K562 (cell line): ENCODE data around the gene SCARF2. TPM values are rescaled to one million over a fixed set of nuclear protein-coding genes. Genes with fewer than 3 reads are reported as not detected.

ENCODE experiments used
- CBFA2T2 ChIP-seq: fragments of 450-650 bp; conservative IDR thresholded peaks from 2 replicates; pipeline ENCODE4 v1.6.1; 2017; ENCODE audit warnings: mild to moderate bottlenecking
- CBX8 ChIP-seq: fragments of 200-600 bp; sonication (generic); IDR thresholded peaks from 2 replicates; pipeline ENCODE4 v1.6.1; 2012; ENCODE audit warnings: borderline replicate concordance, mixed run types, low read depth, mild to moderate bottlenecking, moderate library complexity, mixed read lengths, low read length, control low read depth, inconsistent platforms; ENCODE audit not compliant: poor library complexity, severe bottlenecking; ENCODE audit errors: extremely low read depth
- CHD4 ChIP-seq: fragments of 200-600 bp; sonication (generic); IDR thresholded peaks from 3 replicates; pipeline ENCODE4 v1.6.1; 2012; ENCODE audit warnings: low read depth, mild to moderate bottlenecking, mixed read lengths, low read length, inconsistent platforms; ENCODE audit not compliant: insufficient read depth, insufficient replicate concordance, poor library complexity, severe bottlenecking
- CREM ChIP-seq: IDR thresholded peaks from 2 replicates; pipeline ENCODE4 v1.6.1; 2014; ENCODE audit warnings: antibody characterized with exemption, low read depth
- EHMT2 ChIP-seq: fragments of 450-650 bp; IDR thresholded peaks from 2 replicates; pipeline ENCODE4 v1.6.1; 2018; ENCODE audit warnings: antibody characterized with exemption
- ETS1 ChIP-seq: conservative IDR thresholded peaks from 2 replicates; pipeline ENCODE4 v1.6.1; 2011; ENCODE audit warnings: low read depth, mild to moderate bottlenecking, low read length; ENCODE audit not compliant: control insufficient read depth
- HIVEP1 ChIP-seq: fragments of 250-450 bp; sonication (Bioruptor Pico); IDR thresholded peaks from 2 replicates; pipeline ENCODE4 v1.4.0; 2020; ENCODE audit warnings: mild to moderate bottlenecking
- KLF16 ChIP-seq: IDR thresholded peaks from 2 replicates; pipeline ENCODE4 v1.6.1; 2016; ENCODE audit warnings: antibody characterized with exemption
- MED1 ChIP-seq: sonication (generic); formaldehyde crosslinking; IDR thresholded peaks from 2 replicates; pipeline ENCODE4 v1.8.1; 2023; ENCODE audit warnings: missing genetic modification reagents, borderline replicate concordance
- NFIX ChIP-seq: fragments of 250-450 bp; sonication (Bioruptor Pico); IDR thresholded peaks from 2 replicates; pipeline ENCODE4 v1.4.0; 2020; ENCODE audit warnings: low read depth, mild to moderate bottlenecking, moderate library complexity
- XRCC4 ChIP-seq: IDR thresholded peaks from one replicate; pipeline ENCODE4 v1.6.1; 2011; ENCODE audit not compliant: insufficient read depth, insufficient read length; ENCODE audit errors: extremely low read depth
- YBX1 ChIP-seq: fragments of 450-650 bp; IDR thresholded peaks from 2 replicates; pipeline ENCODE4 v1.7.1; 2016; ENCODE audit warnings: mild to moderate bottlenecking
- ZBTB8A ChIP-seq: fragments of 450-650 bp; IDR thresholded peaks from 2 replicates; pipeline ENCODE4 v1.6.1; 2018; ENCODE audit warnings: mild to moderate bottlenecking, moderate library complexity; ENCODE audit not compliant: partially characterized antibody
- ZNF324 ChIP-seq: fragments of 250-450 bp; sonication (Bioruptor Pico); IDR thresholded peaks from 2 replicates; pipeline ENCODE4 v1.4.0; 2020; ENCODE audit warnings: mild to moderate bottlenecking
- polyA plus RNA-seq, 8 experiments: library from polyadenylated mRNA; depleted of rRNA in 4 of 8; stranded (reverse) in 5 of 8; unstranded in 3 of 8; fragments of >200 nt; fragmentation: Nextera tagmentation in 2 of 8; fragmentation: Illumina TruSeq in 1 of 8; extraction: Ambion mirVana in 2 of 8; extraction: Trizol in 1 of 8; gene quantifications; 2 replicates each; pipeline versions ENCODE4 v1.2.1 to v1.2.3, GENCODE V29; 2011 to 2014; ENCODE audit warnings: inconsistent platforms in 1 of 8, missing spikeins in 1 of 8
- total RNA-seq, 7 experiments: library from RNA; depleted of rRNA in 6 of 7; stranded (reverse); fragments of >200 nt in 6 of 7; fragmentation: Illumina TruSeq in 2 of 7; extraction: Trizol in 2 of 7; gene quantifications; 2 replicates each; pipeline versions ENCODE4 v1.2.1 to v1.2.3, GENCODE V29; 2011 to 2021; ENCODE audit warnings: low replicate concordance in 1 of 7
- TF ChIP-seq, protein P1 (sequence below): sonication (generic); formaldehyde crosslinking; IDR thresholded peaks from 2 replicates; pipeline ENCODE4 v1.8.0; 2022; ENCODE audit warnings: mild to moderate bottlenecking, missing genetic modification reagents, borderline replicate concordance
- TF ChIP-seq, protein P2 (sequence below): IDR thresholded peaks from 2 replicates; pipeline ENCODE4 v1.6.1; 2011; ENCODE audit not compliant: insufficient read length; ENCODE audit errors: extremely low read depth
- TF ChIP-seq, protein P3 (sequence below): fragments of 200-800 bp; sonication (Bioruptor generic); IDR thresholded peaks from 2 replicates; pipeline ENCODE4 v1.6.1; 2017; ENCODE audit warnings: missing genetic modification characterization, missing compliant biosample characterization
- TF ChIP-seq, protein P4 (sequence below): IDR thresholded peaks from 3 replicates; pipeline ENCODE4 v1.6.1; 2011; ENCODE audit warnings: borderline replicate concordance, mild to moderate bottlenecking; ENCODE audit not compliant: insufficient read length, insufficient read depth

SCARF2 gene
- total and polyA plus RNA-seq, 9 of the 15 experiments (the other 6 are each of a cell fraction or from before 2014, with no cell fraction given) = 0.06 to 0.32 (median 0.21) TPM; not detected in 5

- TF ChIP-seq, protein P1, sequence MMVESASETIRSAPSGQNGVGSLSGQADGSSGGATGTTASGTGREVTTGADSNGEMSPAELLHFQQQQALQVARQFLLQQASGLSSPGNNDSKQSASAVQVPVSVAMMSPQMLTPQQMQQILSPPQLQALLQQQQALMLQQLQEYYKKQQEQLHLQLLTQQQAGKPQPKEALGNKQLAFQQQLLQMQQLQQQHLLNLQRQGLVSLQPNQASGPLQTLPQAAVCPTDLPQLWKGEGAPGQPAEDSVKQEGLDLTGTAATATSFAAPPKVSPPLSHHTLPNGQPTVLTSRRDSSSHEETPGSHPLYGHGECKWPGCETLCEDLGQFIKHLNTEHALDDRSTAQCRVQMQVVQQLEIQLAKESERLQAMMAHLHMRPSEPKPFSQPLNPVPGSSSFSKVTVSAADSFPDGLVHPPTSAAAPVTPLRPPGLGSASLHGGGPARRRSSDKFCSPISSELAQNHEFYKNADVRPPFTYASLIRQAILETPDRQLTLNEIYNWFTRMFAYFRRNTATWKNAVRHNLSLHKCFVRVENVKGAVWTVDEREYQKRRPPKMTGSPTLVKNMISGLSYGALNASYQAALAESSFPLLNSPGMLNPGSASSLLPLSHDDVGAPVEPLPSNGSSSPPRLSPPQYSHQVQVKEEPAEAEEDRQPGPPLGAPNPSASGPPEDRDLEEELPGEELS = no peak
- TF ChIP-seq ZNF324 (no peak), KLF16 (no peak), YBX1 (no peak), CHD4 (peak; percentile 78), CBFA2T2 (no peak), NFIX (no peak), ZBTB8A (no peak), XRCC4 (no peak), ETS1 (peak; percentile 47; the same call in 1 of the 2 replicates), MED1 (no peak), EHMT2 (no peak), CREM (0 out of 2 replicates have a peak, but pooled peaks have one; percentile 54), CBX8 (peak; percentile 51), HIVEP1 (CRISPR knock-in tag) (no peak; the same call in 1 of the 2 replicates)
- TF ChIP-seq, protein P2, sequence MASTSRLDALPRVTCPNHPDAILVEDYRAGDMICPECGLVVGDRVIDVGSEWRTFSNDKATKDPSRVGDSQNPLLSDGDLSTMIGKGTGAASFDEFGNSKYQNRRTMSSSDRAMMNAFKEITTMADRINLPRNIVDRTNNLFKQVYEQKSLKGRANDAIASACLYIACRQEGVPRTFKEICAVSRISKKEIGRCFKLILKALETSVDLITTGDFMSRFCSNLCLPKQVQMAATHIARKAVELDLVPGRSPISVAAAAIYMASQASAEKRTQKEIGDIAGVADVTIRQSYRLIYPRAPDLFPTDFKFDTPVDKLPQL = no peak
- TF ChIP-seq, protein P3, sequence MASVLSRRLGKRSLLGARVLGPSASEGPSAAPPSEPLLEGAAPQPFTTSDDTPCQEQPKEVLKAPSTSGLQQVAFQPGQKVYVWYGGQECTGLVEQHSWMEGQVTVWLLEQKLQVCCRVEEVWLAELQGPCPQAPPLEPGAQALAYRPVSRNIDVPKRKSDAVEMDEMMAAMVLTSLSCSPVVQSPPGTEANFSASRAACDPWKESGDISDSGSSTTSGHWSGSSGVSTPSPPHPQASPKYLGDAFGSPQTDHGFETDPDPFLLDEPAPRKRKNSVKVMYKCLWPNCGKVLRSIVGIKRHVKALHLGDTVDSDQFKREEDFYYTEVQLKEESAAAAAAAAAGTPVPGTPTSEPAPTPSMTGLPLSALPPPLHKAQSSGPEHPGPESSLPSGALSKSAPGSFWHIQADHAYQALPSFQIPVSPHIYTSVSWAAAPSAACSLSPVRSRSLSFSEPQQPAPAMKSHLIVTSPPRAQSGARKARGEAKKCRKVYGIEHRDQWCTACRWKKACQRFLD (CRISPR knock-in tag) = no peak
- TF ChIP-seq, protein P4, sequence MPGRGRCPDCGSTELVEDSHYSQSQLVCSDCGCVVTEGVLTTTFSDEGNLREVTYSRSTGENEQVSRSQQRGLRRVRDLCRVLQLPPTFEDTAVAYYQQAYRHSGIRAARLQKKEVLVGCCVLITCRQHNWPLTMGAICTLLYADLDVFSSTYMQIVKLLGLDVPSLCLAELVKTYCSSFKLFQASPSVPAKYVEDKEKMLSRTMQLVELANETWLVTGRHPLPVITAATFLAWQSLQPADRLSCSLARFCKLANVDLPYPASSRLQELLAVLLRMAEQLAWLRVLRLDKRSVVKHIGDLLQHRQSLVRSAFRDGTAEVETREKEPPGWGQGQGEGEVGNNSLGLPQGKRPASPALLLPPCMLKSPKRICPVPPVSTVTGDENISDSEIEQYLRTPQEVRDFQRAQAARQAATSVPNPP = no peak
These were observed 8.1 kb downstream of the SCARF2 start (continued) for GRCh38 chr22:20429254-20430100.
